NOMO-1 treated with dmso at 0.1 percent for 144 hours (cell line): Measurements from ENCODE around the gene NFIX.

Experiments used
- DNase-seq: peaks from one replicate; lab custom pipeline; 2025; ENCODE audit not compliant: unreplicated experiment; lab: John Stamatoyannopoulos, UW

Gene NFIX

GRCh38 chr19:13120031-13120430 is 124.8 kb downstream of the NFIX start:
- DNase-seq: no peak

GRCh38 chr19:13120817-13121216 is 125.5 kb downstream of the NFIX start:
- DNase-seq: no peak

GRCh38 chr19:13121551-13122274 is 126.4 kb downstream of the NFIX start:
- DNase-seq: no peak

- no peak for DNase-seq
Measured at GRCh38 chr19:13122275-13122878, 127.1 kb downstream of the NFIX start.

- no peak for DNase-seq
Measured at GRCh38 chr19:13122980-13123957, 128.0 kb downstream of the NFIX start.

- no peak for DNase-seq
Measured at GRCh38 chr19:13127051-13127450, 131.8 kb downstream of the NFIX start.

GRCh38 chr19:13127811-13128575 is 132.7 kb downstream of the NFIX start:
- no peak for DNase-seq

GRCh38 chr19:13128583-13128982 is 133.3 kb downstream of the NFIX start:
- DNase-seq: no peak

- no peak for DNase-seq
Measured at GRCh38 chr19:13129384-13129783, 134.1 kb downstream of the NFIX start.

GRCh38 chr19:13130886-13131490 is 135.7 kb downstream of the NFIX start:
- no peak for DNase-seq

GRCh38 chr19:13132471-13133180 is 137.4 kb downstream of the NFIX start:
- DNase-seq: no peak

GRCh38 chr19:13133241-13133870 is 138.1 kb downstream of the NFIX start:
- DNase-seq: no peak

- no peak for DNase-seq
Measured at GRCh38 chr19:13134626-13135025, 139.4 kb downstream of the NFIX start.

GRCh38 chr19:13135068-13136062 is 140.1 kb downstream of the NFIX start:
- DNase-seq: no peak

- no peak for DNase-seq
Measured at GRCh38 chr19:13137290-13137794, 142.1 kb downstream of the NFIX start.

- no peak for DNase-seq
Measured at GRCh38 chr19:13138171-13138915, 143.1 kb downstream of the NFIX start.

- DNase-seq: no peak
Measured at GRCh38 chr19:13138916-13139198, 143.6 kb downstream of the NFIX start.
